ENCODE data around the gene XYLT1.

The XYLT1 gene

GRCh38 chr16:17084130-17084529, 386.6 kb downstream of the XYLT1 start:
- no peak for DNase-seq (ENCODE audit: low read depth)

- DNase-seq (ENCODE audit: low read depth), result no peak
Measured at GRCh38 chr16:17083628-17084027, 387.1 kb downstream of the XYLT1 start.

GRCh38 chr16:17082095-17082882, 388.5 kb downstream of the XYLT1 start:
- no peak for DNase-seq (ENCODE audit: low read depth)

- DNase-seq (ENCODE audit: low read depth), result no peak
Measured at GRCh38 chr16:17080105-17080504, 390.7 kb downstream of the XYLT1 start.

- no peak for DNase-seq (ENCODE audit: low read depth)
Measured at GRCh38 chr16:17078931-17079631, 391.7 kb downstream of the XYLT1 start.

GRCh38 chr16:17076818-17077498, 393.8 kb downstream of the XYLT1 start:
- DNase-seq (ENCODE audit: low read depth), result no peak

- DNase-seq (ENCODE audit: low read depth), result no peak
Measured at GRCh38 chr16:17076092-17076754, 394.5 kb downstream of the XYLT1 start.

- DNase-seq (ENCODE audit: low read depth), result no peak
Measured at GRCh38 chr16:17072104-17072503, 398.7 kb downstream of the XYLT1 start.

GRCh38 chr16:17070882-17071592, 399.7 kb downstream of the XYLT1 start:
- DNase-seq (ENCODE audit: low read depth), result peak; percentile 33

- no peak for DNase-seq (ENCODE audit: low read depth)
Measured at GRCh38 chr16:17069681-17070080, 401.1 kb downstream of the XYLT1 start.

- DNase-seq (ENCODE audit: low read depth), result no peak
Measured at GRCh38 chr16:17068524-17068923, 402.2 kb downstream of the XYLT1 start.

- DNase-seq (ENCODE audit: low read depth), result no peak
Measured at GRCh38 chr16:17067882-17068281, 402.9 kb downstream of the XYLT1 start.

- no peak for DNase-seq (ENCODE audit: low read depth)
Measured at GRCh38 chr16:17063201-17064139, 407.3 kb downstream of the XYLT1 start.

- DNase-seq (ENCODE audit: low read depth), result no peak
Measured at GRCh38 chr16:17062676-17063075, 408.1 kb downstream of the XYLT1 start.

- DNase-seq (ENCODE audit: low read depth), result no peak
Measured at GRCh38 chr16:17061326-17061725, 409.4 kb downstream of the XYLT1 start.

GRCh38 chr16:17058471-17058870, 412.3 kb downstream of the XYLT1 start:
- no peak for DNase-seq (ENCODE audit: low read depth)

- DNase-seq (ENCODE audit: low read depth), result no peak
Measured at GRCh38 chr16:17056666-17057065, 414.1 kb downstream of the XYLT1 start.

- no peak for DNase-seq (ENCODE audit: low read depth)
Measured at GRCh38 chr16:17053536-17054160, 417.1 kb downstream of the XYLT1 start.

Measured in stimulated activated CD8-positive, alpha-beta memory T cell treated with anti-CD3 and anti-CD28 coated beads, Interleukin-15, amount 100 ng/mL, for 24 hours (primary cell).